HG02870 (cell line): Measurements from ENCODE around the gene RPL36A.

ENCODE experiments used
- ATAC-seq: cut with Tn5 transposase; IDR thresholded peaks from one replicate; pipeline ENCODE4 v1.9.1; 2021; ENCODE audit warnings: mild to moderate bottlenecking, moderate library complexity; ENCODE audit not compliant: unreplicated experiment

RPL36A gene

DNA sequence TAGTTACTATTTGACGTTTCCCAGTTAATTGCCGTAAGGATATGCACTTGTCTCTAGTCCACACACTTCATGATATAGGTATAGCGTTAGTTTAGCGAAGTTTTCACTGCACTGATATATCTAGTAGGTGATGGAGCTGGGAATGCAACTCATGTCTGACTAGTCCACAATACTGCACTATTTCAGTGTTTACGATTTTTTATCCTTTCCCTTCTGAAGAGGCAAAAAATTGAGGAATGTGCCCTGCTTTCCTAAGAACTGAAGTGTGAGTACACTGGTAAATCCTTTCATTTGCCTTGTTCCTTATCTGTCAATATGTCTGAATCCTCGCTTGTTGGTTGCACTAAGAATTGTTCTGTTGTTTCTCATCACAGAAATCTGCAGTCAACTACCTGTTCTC lies 1.0 kb downstream of the RPL36A start:
- no peak for ATAC-seq

DNA sequence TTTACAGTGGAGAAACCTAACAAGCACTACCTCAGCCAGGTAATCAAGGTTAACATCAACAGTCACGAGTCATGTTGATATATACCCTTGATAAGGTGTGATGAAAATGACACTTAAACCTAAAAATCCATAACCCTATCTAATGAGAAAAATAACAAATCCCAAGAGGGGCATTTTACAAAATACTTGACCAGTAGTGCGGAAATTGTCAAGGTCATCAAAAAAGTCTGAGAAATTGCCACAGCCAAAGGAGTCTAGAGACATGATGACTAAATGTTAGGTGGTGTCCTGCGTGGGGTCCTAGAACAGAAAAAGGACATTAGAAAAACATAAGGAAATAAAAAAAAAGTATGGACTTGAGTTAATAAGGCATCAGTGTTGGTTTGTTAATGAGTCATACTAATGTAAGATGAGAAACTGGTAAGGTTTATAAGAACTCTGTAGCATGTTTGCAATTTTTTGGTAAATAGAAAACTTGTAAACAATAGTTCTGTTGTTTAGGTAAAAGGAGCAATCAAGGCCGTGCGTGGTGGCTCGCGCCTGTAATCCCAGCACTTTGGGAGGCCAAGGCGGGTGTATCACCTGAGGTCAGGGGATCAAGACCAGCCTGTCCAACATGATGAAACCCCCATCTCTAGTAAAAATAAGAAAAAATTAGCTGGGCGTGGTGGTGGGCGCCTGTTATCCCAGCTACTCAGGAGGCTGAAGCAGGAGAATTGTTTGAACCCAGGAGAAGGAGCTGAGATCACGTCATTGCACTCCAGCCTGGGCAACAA lies 2.9 kb downstream of the RPL36A start:
- ATAC-seq: no peak

DNA sequence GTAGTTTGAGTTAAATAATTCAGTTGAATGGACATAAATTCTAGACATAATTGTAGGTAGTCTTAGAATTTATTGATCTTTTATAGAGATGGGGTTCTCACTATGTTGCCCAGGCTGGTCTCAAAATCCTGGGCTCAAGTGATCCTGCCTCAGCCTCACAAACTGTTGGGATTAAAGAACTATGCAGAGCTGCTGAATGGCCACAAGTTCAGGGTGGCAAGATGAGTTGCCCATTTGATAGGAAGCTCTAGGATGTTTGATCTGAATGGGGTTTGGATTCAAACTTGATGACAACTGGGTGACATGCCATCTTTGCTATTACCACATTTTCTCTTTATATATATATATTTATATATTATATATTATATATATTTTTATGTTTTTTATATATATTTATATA lies 3.6 kb downstream of the RPL36A start:
- ATAC-seq: no peak

DNA sequence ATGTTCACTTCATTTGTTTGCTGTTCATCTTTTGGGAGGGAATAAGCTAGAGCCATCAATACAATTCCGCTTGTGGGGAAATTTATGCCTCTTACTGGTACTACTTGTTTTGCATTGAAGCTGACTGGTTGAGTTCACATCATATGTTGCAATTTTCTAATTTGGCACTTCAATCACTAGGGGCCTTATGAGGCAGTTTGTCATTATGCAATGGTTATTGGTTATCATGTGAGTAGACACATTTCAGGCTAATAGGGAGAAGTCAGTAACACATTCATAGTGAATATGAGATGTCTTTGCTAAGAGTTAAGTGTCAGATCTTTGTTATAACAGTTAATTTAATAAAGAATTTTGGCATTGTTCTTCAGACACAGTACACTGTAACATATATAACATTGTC lies 5.0 kb downstream of the RPL36A start:
- ATAC-seq: no peak

DNA sequence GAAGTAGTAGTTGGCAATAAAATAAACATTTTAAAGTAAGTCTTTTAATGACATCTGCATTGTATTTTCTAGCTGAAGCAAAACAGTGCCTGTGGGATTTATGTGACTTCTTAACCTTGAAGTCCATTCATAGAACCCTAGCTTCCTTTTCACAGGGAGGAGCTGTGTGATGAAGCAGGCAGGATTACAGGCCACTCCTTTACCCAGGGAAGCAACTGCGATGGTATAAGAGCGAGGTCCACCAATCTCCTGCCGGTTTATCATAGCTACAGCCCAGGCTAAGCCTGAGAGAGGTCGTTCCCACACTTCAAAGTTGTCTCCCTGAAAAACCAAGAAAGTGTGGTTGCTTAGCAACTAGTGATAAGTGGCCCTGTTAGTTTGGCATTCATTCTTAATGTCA lies 7.0 kb downstream of the RPL36A start:
- no peak for ATAC-seq

DNA sequence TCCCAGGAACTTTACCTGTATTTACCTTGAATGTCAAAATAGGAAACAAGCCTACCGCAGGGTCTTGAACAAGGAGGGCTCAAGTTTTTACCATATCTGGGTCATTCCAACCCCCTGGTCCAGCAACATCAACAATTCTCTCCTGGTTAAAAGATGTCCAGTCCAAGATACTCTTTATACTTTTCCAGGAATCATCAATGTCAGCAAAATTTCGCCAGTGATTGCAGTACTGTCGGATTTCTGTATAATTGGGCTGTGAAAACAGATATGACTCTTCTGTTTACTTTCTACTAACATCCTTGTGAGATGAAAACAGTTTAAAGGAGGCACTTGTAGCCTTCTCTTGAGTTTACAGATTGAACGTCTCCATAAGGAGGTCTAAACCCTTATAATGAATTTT lies 7.9 kb downstream of the RPL36A start:
- ATAC-seq: no peak

DNA sequence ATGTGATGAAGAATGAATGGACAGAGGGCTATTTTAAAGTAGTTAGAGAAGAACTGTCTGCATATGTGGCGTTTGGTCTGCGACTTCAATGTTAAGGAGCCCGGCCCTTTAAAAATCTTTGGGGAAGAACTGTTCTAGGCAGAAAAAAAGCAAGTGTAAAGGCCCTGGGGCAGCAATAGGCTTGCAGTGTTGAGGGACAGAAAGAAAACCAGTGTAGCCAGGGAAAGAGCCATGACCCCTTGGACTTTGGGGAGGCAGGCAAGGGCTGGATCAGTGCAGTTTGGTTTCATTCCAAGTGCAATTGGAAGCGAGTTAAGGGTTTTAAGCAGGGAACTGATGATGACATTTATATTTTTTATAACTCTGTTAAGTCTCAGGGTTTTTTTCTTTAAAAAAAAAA lies 9.0 kb downstream of the RPL36A start:
- no peak for ATAC-seq

DNA sequence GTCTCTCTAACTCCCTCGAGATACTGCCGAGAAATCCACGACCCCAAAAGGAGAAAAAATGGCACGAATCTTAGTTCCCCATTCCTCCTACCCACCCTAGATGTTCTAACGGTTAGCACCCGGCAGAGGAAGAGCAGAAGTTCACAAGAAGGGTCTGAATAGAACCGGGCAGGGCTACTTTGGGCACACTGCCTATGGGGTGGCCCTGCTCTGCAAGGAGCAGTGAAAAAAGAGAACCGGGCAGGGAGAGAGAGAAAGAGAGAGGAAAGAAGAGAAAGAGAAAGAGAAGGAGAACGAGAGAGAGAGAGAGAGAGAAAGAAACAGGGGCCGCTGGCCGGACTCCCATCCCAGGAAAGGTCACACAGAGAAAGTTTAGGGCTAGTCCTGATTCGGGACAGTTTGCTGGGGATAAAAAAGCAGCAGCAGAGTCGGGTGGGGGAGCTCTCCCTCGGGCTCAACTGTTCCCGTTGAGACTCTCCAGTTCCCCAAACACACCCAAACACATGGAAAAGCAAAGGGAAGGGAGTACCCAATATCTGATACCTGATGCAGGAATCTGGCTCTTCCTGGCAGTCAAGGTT lies 16.4 kb downstream of the RPL36A start:
- no peak for ATAC-seq

DNA sequence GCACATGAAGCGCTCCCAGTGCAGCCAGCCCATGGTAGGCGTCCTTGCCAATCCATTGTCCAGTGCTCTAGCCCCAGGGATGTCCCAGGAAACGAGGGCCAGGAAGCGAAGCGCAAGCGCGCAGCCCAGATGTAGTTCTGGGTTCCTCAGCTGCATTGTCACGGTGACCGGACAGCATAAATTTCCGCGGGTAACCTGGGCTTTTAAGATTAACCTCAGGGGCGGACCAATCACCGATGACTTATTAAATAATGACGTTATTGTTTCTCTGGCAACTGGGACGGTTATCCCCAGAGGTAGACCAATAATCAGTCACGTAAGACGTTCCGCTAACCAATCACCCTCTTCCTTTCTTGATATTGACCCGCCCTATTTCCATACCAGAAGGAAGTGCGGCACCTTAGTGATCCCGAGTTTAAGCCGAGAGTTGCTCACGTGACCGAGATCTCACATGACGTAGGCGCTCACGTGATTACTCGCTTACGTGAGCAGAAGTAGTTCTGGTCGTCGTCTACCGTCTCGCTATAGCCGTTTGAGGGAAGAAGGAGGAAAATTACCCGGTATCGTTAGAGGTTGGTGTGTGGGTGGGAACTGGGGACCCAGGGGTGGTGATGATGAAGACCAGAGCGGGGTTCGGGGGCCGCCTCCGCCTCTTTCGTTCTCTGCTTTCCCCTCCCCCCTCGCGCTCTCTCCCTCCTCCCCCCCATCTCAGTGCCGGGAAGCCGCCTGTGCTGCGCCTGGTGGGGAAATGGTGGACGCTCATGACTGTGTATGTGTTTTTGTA lies 17.1 kb downstream of the RPL36A start, which contains the start of the genes GLA and HNRNPH2:
GLA (minus strand) TSS at position 178 of the 784 bp plus-strand sequence; CDS start at position 156, 22 bp downstream.
HNRNPH2 (plus strand) TSS at position 475 of the 784 bp plus-strand sequence. CDS start 3,767 bp downstream, outside the sequence.
- ATAC-seq: peak; percentile 86

DNA sequence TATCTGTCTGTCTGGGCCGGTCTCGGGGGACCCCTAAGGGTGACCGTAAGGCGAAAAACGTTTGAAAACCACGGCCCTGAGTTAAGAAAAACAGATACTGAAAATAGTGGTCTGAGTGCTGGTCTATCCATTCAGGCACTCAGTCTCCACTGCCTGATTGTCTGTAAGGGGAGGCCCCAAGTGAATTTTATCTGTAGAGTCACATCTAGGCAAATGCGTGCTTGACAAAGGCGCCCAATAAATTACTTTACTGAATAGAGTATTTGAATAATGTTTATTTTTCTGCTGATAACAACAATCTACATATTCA lies 17.7 kb downstream of the RPL36A start:
- ATAC-seq: peak; percentile 33

DNA sequence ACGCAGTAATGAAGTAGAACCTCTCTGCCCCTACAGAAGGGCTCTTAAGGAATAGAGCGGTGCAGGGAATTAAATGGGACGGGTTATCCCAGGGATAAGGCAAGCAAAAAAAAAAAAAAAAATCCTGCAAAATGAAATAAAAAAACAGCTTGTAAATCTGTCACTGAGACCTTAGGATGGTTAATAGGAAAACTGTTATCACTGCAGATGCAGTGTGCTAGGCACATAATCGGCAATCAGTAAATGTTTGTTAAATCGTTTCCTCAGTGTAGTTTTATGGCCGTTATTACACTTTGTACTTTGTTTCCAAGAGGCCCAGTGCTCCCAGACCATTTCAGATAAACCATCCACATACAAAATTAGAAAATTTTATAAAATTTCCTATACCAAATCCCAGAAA lies 18.2 kb downstream of the RPL36A start:
- no peak for ATAC-seq

DNA sequence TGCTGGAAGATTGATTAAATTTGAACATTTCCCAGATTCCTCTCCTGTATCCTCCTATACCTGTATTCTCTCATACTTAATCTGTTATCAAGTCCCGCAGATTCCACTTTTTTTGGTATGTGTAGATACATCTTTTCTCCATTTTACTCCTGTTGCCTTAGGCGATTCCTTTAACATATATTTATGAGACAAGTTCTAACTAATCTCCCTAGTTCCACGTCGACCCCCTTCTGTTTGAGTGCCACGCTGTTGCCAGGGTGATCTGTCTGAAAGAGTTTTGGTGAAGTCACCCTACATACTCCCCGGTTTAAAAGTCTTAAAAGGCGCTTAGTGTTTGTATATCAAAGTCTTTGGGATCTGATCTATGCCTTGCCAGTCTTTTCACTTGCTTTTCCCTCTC lies 19.6 kb downstream of the RPL36A start:
- no peak for ATAC-seq

DNA sequence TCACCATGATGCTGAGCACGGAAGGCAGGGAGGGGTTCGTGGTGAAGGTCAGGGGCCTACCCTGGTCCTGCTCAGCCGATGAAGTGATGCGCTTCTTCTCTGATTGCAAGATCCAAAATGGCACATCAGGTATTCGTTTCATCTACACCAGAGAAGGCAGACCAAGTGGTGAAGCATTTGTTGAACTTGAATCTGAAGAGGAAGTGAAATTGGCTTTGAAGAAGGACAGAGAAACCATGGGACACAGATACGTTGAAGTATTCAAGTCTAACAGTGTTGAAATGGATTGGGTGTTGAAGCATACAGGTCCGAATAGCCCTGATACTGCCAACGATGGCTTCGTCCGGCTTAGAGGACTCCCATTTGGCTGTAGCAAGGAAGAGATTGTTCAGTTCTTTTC lies 21.2 kb downstream of the RPL36A start:
- ATAC-seq: no peak

DNA sequence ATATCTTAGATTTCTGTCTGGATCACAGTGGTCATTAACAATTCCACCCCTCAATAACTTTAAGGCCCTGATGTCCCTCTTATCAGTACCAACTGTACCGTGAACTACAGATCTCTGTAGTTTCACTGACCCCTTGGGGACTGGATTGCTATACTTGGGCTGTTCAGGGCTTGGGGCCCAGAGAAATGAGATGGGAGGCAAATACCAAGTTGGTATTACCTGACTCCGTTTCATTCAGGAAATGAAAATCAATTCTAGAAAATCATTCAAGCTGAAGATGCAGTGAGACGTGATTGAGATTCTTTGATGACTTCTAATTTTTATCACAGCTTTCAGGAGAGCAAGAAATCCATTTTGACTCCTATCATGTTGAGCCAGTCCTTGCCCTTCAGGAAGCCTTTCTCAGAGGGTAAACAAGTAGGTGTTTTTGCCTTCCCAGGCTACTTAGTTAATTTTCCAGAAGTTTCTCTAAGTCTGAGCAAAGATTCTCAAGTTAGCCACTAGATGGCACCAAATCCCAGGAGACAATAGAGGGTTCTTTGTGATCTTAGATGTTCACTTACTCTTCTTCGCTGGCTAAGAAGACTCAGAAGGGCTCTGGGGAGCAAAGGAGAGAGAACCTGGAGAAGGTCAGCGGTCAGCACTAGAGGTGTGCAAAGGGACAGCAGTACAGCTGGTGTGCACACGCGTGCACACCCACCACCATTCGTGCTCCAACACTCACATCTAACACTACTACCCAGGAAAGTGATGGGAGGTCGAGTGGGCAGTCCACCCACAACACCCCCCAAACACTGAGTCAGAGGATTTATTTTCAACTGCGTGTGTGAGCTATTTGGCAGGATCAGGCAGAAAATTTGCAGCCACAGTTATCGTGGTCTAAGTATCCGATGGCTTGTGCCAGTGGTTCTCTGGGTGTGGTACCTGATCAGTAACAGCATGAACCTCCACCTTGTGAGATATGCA lies 24.7 kb downstream of the RPL36A start:
- ATAC-seq: peak; percentile 49

DNA sequence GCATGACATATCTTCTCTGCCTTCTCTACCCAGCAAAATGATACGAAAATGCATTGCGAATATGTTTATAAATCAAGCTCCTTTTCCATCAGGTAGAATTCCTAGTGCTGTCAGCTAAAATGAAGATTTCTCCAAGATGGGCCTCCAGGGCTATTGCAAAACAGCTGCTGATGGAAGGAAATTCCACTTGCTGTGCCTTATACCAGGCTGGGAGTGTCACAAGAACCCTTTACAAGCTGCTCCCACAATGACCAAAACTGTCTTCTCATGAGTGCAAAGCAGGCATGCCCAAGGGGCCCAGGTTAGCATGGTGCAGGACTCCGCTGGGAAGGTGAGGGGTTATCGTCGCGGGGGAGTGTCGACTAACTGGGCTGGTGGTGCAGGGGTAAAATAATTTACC lies 25.9 kb downstream of the RPL36A start:
- ATAC-seq: no peak

DNA sequence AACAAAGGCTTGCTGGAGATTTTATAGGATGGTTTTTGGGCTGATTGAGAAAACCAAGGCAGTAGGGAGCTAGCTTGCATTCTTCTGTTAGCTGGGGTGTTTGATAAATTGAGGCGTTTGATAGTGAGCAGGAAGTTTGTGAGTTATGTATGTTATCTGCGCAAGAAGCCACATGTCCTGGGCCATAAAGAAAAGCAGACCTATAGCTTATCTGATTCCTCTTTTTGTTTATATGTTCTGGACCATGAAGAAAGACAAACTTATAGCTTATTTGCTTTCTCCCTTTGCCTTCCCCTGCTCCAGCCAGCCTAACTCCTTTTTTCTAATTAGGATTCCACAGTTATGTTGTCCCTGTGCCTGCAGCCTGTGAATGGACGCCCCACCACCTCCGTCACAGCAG lies 26.4 kb downstream of the RPL36A start:
- no peak for ATAC-seq

DNA sequence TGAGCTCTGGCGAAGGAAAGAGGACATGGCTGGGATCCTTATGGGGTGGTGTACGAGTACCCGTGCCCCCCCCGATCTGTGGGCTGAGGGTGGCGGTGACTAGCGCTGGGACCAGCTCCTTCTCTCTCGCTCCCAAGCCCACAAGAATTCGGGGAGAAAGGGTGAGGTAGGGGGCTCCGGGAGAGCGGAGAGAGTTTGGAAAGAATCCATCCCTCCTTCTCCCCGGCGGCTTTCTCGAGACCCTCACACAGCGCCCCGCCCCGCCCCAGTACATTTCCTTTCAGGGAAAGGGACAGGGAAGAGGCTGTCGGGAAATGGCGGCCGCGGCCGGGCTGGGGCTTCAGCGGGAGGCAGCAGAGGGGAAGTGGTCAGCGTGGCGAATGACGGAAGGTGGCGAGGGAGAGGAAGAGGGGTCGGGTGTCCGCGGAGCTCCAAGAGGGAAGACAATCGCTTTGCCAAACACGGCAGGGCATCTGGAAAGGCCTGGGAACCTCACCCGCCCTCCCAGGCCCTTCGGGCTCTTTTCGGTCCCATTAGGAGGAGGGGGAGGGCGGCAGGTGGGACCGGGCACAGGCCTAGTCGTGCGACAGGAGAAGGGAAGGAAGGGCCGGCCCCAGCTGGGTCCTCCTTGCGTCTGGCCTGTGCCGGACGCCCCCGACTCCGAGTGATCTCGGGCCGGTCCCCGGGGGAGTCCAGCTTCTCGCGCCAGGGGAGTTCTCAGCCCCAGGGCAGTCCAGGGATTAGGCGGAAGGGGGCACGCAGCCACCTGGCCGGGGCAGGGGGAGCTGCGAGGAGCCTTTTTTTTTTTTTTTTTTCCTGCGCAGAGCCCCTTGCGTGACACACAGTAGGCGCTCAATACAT lies 27.4 kb downstream of the RPL36A start:
- peak; percentile 33 for ATAC-seq

DNA sequence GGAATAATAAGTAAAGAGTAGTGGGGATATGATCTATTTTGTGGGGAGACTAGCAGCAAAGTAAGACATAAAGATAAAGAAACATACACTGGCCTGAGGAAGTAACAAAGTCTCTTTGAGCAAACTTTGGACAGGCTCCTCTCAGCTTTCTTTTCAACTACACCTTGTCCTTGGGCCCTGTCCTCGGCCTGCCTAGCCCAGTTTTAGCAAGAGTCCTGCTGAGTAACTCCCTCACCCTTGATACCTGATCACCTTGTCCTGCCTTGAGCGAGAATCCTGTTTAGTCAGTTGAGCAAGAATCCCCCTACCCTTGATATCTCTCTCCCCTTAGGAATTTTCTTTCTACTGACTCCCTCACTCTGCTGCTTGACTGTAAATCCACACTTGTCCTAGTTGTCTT lies 28.7 kb downstream of the RPL36A start:
- no peak for ATAC-seq

DNA sequence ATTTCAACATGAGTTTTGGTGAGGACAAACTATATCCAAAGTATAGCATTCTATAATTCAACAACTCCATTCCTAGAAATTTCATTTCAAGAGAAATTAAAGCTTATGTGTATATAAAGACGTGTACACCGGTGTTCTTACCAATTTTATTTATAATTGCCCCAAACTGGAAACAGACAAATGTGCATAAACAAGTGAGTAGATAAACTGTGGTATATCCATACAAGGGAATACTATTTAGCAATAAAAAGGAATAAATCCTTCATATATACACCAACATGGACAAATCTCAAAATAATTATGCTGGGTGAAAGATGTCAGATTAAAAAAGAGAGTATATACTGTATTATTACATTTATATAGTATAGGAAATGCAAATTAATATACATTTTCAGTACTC lies 37.1 kb downstream of the RPL36A start:
- no peak for ATAC-seq

DNA sequence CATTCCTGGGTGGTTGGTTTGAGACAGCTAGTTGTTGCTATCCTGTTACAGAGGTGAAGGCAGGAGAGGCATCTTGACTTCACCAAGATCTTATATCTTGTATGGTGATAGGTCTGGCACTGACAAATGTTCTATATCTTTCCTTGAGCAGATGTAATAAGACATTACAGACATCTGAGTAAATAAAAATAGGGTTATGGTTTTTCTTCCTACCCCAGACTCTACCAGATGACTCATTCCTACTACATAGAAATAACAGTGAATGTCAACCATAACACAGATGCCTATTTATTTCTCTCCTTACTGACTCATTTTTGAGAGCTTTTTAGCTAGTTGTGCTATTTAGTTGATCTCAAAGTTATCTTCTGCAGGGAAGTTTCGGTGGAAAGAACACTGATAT lies 39.1 kb downstream of the RPL36A start:
- ATAC-seq: peak; percentile 74
